ENCODE data around the gene ETV4.
"Not testable (repeated sequence)": the region's sequence is repeated elsewhere in the genome, so short reads cannot be mapped to it uniquely, and the experiment has no call there.

DNA sequence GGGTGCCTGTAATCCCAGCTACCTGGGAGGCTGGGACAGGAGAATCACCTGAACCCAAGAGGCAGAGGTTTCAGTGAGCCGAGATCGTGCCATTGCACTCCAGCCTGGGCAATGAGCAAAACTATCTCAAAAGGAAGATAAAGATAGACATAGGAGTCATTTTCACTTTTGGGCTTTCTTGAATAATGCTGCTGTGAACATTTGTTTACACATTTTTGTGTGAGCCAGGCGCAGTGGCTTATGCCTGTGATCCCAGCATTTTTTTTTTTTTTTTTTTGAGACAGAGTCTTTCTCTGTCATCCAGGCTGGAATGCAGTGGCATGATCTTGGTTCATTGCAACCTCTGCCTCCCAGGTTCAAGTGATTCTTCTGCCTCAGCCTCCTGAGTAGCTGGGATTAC, 34.9 kb downstream of the ETV4 start:
- TF ChIP-seq, protein P1, sequence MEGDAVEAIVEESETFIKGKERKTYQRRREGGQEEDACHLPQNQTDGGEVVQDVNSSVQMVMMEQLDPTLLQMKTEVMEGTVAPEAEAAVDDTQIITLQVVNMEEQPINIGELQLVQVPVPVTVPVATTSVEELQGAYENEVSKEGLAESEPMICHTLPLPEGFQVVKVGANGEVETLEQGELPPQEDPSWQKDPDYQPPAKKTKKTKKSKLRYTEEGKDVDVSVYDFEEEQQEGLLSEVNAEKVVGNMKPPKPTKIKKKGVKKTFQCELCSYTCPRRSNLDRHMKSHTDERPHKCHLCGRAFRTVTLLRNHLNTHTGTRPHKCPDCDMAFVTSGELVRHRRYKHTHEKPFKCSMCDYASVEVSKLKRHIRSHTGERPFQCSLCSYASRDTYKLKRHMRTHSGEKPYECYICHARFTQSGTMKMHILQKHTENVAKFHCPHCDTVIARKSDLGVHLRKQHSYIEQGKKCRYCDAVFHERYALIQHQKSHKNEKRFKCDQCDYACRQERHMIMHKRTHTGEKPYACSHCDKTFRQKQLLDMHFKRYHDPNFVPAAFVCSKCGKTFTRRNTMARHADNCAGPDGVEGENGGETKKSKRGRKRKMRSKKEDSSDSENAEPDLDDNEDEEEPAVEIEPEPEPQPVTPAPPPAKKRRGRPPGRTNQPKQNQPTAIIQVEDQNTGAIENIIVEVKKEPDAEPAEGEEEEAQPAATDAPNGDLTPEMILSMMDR (IDR thresholded peaks at IDR 0.05), result not testable (repeated sequence)
- not testable (repeated sequence) for TF ChIP-seq EP300 (IDR thresholded peaks at IDR 0.05)

Measured in sigmoid colon (tissue), 4 donors.